Mononuclear cell (primary cell): ENCODE measurements around the gene HSF2. TPM values are rescaled to one million over a fixed set of nuclear protein-coding genes. Genes with fewer than 3 reads are reported as not detected.

Experiments
- H3K27me3 ChIP-seq: 2 replicates; pipeline ENCODE4 v1.6.0; 2011; ENCODE audit warnings: low read length, control low read depth; ENCODE audit not compliant: insufficient read depth
- H3K4me1 ChIP-seq: 2 replicates; pipeline ENCODE4 v1.5.1; 2011; ENCODE audit warnings: mild to moderate bottlenecking, low read length, control low read depth; ENCODE audit not compliant: insufficient read depth
- H3K4me3 ChIP-seq: 2 replicates; pipeline ENCODE4 v1.5.1; 2011; ENCODE audit warnings: mild to moderate bottlenecking, low read length, moderate library complexity
- H3K9me3 ChIP-seq: 2 replicates; pipeline ENCODE4 v1.5.1; 2011; ENCODE audit warnings: low read depth, mild to moderate bottlenecking, control low read depth, low read length
- total RNA-seq: library from RNA; depleted of rRNA; stranded (reverse); fragments of >200 nt; gene quantifications from one replicate; pipeline ENCODE4 v1.2.3, GENCODE V29; 2012

HSF2 gene
- 52.9 TPM for total RNA-seq

DNA sequence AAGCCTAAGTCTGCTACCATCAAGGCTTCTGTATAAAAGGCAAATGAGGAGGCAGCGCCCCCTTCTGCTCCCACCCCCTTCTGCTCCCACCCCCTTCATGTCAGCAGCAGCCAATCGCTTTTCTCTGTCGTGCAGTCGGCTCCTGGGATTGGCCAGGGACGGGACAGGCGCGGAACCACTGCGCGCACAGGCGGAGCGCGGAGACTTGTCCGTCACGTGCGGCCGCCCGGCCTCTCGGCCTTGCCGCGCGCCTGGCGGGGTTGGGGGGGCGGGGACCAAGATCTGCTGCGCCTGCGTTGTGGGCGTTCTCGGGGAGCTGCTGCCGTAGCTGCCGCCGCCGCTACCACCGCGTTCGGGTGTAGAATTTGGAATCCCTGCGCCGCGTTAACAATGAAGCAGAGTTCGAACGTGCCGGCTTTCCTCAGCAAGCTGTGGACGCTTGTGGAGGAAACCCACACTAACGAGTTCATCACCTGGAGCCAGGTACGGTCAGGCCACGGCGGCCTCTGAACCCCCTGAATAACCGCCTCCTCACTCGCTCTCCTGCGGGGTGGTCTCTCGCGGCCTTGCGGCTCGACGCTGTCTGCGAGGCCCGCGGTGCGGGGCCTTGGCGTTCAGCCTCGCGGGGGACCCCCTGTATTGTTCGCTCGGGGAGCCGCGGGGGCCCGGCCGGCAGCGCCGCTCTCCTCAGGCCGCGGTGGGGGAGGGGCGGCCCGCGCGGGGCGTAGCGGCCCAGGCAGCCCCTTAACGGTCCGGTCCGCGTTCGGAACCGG lies at the start of gene HSF2:
HSF2 (plus strand) TSS at position 305 of the 773 bp plus-strand sequence; CDS start at position 391, 86 bp downstream.
- Histone ChIP-seq H3K27me3 (no peaks in the 10 kb centered on the region), H3K9me3 (no peaks in the 10 kb centered on the region), H3K4me3 (peak within 1 kb of the TSS; percentile 93), H3K4me1 (peaks cover 12% of the 10 kb centered on the region)

DNA sequence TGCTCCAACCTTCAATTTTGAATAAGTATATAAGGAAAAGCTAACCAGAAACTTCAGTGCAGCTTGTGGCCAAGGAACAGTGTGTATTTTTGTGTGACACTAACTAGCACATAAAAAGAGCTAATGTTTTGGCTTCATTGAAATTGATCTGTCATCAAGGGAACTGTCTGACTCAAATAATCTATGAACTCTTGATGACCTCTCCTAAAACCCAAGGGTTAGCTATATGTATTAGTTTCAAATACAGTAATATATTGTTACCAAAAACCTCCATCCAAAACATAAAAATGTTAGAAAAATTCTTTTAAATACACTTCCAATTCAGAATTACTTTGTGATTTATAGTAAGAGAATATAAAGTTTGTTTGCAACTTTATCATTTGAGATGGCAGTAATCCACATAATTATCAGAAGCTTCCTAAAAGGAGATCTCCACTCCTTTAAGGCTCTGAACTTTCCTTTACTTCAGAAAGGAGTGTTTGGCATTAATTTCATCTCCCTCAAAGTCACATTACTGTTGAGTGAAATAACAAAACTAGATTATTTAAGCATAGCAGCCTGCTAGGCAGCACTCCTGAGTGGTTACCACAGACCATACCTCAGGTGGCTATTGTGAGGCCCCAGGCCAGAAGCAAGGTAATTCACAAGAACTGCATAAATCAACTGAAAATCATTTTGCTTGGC lies 46.3 kb upstream of the HSF2 start:
- no peaks in the 10 kb centered on the region for H3K4me1 ChIP-seq
- H3K9me3 ChIP-seq: no peaks in the 10 kb centered on the region
- no peak overlapping the region for H3K4me3 ChIP-seq
- H3K27me3 ChIP-seq: no peaks in the 10 kb centered on the region

DNA sequence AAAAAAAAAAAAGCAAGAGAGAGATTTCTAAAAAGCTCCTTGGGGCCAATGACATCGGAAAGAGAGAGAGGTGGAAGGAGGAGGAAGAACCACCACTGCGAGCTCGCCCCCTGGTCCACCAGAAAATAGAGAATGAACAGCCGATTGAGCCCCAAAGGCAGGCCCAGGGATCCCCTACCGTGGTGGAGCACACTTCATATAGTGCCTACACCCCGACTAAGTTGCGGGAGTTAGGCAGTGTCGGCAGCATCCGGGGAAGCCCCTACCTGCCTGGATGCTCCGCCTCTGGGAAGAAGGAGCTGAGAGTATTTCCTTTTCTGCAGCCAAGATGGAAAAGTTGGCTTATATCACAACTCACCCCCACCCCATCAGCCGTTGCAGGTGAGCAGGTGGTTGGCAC lies 38.6 kb upstream of the HSF2 start:
- no peak overlapping the region for H3K4me3 ChIP-seq
- H3K9me3 ChIP-seq: no peaks in the 10 kb centered on the region
- H3K27me3 ChIP-seq: no peaks in the 10 kb centered on the region
- no peaks in the 10 kb centered on the region for H3K4me1 ChIP-seq

DNA sequence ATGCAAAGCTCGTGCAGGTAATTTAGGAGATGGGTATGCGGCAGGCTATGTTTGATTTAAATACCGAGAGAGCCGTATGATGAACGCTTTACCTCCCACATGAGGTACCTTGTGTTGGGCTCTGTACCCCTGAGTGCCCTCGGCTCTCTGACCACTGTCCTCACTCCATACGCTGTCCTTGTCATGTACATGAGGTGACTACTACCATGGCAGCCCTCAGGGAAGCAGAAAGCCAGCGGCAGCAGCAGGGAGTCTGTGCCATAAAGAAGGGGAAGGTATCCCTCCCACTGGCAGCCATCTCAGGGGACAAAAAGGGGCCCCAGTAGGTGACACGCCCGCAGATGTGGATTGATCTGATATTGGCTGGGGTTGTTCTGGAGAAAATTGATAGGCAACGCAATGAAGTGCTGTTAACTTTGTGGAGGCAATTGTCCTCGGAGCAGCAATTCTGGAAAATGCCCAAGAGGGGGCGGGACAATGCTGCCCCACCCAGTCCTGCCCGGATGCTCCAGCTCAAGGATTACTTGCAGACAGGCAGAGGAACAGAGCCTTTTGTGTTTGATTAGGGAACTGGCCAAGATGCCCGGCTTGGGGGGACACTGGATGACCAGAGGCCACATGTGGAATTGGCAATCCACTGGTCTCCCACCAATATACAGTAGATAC lies 38.0 kb upstream of the HSF2 start:
- Histone ChIP-seq H3K27me3 (no peaks in the 10 kb centered on the region), H3K4me1 (no peaks in the 10 kb centered on the region), H3K9me3 (no peaks in the 10 kb centered on the region), H3K4me3 (no peak overlapping the region)

DNA sequence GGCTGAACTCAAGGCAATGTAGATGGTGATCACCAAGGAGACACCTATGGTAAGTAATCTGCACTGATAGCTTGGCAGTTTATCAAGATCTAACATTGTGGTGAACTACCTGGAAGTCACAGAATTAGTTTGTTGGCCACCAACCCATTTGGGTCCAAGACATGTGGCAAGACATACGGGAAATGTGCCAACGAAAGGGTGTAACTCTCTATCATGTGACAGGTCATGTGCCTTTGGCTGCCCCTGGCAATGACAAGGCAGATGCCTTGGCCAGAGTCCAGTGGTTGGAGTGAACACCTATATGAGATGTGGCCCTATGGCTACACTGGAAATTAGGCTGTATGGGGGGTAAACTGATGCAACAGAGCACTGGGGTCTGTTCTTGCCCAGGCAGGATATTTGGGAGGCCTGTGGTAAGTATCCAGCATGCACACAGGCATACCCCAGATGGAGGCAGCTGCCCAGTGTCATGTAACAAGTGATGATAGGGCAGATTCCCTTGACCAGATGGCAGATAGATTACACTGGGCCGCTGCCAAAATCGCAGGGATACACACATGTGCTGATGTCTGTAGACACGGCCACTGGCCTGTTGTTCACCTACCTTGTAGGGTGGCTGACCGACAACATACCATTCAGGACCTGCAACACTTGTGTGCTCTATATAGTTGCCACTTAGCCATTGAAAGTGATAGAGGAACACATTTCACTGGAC lies 35.5 kb upstream of the HSF2 start:
- H3K27me3 ChIP-seq: no peaks in the 10 kb centered on the region
- no peak overlapping the region for H3K4me3 ChIP-seq
- H3K4me1 ChIP-seq: no peaks in the 10 kb centered on the region
- no peaks in the 10 kb centered on the region for H3K9me3 ChIP-seq

DNA sequence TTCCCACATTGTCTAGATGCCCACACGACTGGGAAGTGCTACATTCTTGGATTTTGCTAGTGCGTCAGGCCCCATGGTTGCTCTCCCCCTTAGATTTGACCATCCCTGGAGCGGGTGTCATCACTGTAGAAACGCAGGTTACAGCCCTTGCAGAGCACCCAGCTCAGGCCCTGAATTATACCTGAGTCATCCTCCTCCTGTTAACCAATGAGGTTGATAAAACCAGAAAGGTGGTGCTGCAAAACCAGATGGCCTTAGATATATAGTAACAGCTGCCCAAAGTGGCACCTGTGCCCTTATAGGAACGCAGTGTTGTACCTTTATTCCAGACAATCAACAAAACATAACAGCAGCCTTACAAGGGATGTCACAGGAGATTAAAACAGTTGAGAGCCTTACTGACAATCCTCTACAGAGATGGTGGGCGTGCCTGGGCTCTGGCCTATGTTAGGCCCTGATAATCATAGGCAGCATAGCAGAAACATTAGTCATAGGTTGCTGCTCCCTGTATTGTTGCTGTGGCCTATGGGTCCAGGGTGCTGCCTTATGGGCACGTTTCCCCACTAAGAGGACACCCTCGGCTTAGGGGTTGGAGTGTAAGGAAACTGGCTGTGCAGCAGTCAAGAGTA lies 33.6 kb upstream of the HSF2 start:
- Histone ChIP-seq H3K27me3 (peaks cover 6% of the 10 kb centered on the region), H3K9me3 (no peaks in the 10 kb centered on the region), H3K4me1 (no peaks in the 10 kb centered on the region), H3K4me3 (no peak overlapping the region)

- peaks cover 8% of the 10 kb centered on the region for H3K27me3 ChIP-seq
- H3K4me1 ChIP-seq: no peaks in the 10 kb centered on the region
- no peak overlapping the region for H3K4me3 ChIP-seq
- H3K9me3 ChIP-seq: no peaks in the 10 kb centered on the region
Observed at GRCh38 chr6:122367171-122367570, 32.3 kb upstream of the HSF2 start.

- Histone ChIP-seq H3K4me1 (no peaks in the 10 kb centered on the region), H3K4me3 (no peak overlapping the region), H3K9me3 (no peaks in the 10 kb centered on the region), H3K27me3 (peaks cover 12% of the 10 kb centered on the region)
Observed at GRCh38 chr6:122369536-122369935, 29.9 kb upstream of the HSF2 start.

DNA sequence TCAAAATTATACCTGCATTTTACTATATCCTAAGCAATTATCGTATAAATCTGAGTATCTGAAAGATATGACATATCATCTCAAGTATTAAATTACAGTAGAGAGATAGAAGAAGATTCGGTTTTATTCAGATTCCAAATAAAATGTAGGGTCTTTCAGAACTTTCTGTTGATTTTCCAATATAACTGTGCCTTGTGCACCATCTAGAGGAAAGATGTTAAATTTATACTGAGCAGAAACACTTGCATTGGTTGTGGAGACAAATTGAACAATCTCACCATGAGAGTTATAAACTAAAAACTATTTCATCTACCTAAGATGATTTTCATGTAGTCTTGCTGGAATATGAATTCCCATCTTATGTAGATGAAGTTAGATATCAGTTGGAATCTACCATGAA lies 26.8 kb upstream of the HSF2 start:
- no peaks in the 10 kb centered on the region for H3K4me1 ChIP-seq
- peaks cover 12% of the 10 kb centered on the region for H3K27me3 ChIP-seq
- no peaks in the 10 kb centered on the region for H3K9me3 ChIP-seq
- H3K4me3 ChIP-seq: no peak overlapping the region

DNA sequence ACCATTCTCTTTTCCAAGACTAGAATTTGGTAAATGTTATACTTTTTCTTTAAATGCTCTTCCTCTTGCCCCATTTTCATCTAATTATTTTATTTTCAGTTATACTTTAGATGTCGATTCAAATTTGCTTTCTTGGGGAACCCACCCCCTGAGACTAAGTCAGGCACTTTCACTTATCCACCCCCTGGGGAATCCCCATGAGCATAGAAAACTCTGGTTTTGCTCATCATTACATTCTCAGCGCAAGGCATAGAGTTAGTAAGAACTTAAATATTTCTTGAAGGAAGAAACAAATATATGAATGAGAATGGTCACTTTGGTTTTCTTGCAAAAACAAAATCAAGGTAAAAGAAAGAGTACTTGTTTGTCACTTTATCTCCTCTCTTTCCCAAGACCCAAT lies 25.1 kb upstream of the HSF2 start:
- Histone ChIP-seq H3K9me3 (no peaks in the 10 kb centered on the region), H3K27me3 (peaks cover 12% of the 10 kb centered on the region), H3K4me1 (no peaks in the 10 kb centered on the region), H3K4me3 (no peak overlapping the region)

DNA sequence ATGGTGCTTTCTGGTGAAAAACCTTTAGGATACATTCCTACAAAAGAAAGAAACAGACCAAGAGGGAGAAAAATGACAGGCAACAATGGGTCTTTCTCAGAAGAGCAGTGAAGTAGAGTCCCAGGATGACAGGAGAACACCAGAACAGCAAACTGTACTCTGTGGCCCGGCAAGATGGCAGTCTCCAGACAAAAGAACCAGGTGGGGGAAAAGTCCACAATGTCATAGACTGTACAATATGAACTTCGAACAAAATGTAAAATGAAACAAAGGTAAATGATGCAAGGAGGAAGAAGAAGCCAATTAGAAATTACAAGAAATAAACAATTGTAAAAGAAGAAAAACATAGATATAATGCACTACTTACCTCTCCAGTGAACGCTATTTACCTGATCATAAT lies 23.2 kb upstream of the HSF2 start:
- H3K4me3 ChIP-seq: no peak overlapping the region
- H3K27me3 ChIP-seq: peaks cover 6% of the 10 kb centered on the region
- no peaks in the 10 kb centered on the region for H3K9me3 ChIP-seq
- no peaks in the 10 kb centered on the region for H3K4me1 ChIP-seq

GRCh38 chr6:122381494-122382265 lies 17.8 kb upstream of the HSF2 start:
- Histone ChIP-seq H3K4me3 (no peak overlapping the region), H3K27me3 (peaks cover 9% of the 10 kb centered on the region), H3K9me3 (no peaks in the 10 kb centered on the region), H3K4me1 (no peaks in the 10 kb centered on the region)

DNA sequence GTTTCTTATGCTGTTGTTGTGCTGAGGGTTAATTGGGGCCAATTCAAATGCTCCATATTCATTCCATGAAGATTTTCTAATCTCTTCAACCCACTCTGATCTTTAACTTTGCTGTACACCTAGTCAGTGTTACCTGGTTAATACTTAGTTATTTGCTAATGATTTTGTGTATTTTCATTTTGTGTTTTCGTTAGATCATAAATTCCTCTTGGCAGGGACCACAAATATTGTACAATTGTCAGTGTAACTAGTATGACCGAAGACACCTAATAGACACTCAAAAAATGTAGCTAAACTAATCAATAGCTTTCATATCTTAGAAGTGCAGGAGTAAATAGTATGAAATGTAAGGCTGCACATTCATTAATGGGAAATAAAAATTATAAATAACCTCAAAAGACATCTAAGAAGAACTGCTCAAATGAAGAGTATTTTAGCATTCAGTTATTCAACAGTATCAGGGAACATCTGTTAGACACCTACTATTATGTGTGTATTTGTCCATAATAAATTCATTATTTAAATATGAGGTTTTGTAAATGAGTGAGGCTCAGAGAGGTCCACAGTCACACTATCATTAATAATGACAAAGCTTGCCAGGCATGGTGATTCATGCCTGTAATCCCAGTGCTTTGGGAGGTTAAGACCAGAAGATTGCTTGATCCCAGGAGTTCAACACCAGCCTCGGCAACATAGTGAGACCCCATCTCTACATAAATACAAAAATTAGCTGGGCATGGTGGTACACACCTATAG lies 13.4 kb upstream of the HSF2 start:
- Histone ChIP-seq H3K4me1 (no peaks in the 10 kb centered on the region), H3K9me3 (no peaks in the 10 kb centered on the region), H3K27me3 (peaks cover 10% of the 10 kb centered on the region), H3K4me3 (no peak overlapping the region)
